Measurements from ENCODE around the gene RPP25L.

DNA sequence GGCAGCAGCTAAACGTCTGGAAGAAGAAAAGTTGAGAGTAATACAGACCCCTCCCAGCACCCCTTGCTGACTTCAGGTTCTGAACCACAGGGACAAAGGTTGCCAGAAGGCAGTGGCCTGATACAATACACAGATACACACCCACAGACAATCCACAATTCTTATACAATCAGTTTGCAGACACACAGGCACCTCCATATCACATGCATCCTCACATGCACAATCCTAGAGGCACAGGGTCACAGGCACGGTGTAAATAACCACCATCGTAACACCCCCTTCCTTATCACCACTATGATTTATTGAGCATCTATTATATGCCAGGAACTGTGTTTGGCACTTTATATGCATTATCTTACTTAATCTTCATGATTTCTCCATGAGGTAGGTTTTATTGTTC, 30.6 kb downstream of the RPP25L start:
- TF ChIP-seq, protein P1, sequence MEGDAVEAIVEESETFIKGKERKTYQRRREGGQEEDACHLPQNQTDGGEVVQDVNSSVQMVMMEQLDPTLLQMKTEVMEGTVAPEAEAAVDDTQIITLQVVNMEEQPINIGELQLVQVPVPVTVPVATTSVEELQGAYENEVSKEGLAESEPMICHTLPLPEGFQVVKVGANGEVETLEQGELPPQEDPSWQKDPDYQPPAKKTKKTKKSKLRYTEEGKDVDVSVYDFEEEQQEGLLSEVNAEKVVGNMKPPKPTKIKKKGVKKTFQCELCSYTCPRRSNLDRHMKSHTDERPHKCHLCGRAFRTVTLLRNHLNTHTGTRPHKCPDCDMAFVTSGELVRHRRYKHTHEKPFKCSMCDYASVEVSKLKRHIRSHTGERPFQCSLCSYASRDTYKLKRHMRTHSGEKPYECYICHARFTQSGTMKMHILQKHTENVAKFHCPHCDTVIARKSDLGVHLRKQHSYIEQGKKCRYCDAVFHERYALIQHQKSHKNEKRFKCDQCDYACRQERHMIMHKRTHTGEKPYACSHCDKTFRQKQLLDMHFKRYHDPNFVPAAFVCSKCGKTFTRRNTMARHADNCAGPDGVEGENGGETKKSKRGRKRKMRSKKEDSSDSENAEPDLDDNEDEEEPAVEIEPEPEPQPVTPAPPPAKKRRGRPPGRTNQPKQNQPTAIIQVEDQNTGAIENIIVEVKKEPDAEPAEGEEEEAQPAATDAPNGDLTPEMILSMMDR (IDR thresholded peaks at IDR 0.05): no peak
- no peak for TF ChIP-seq EZH2 (IDR thresholded peaks at IDR 0.05)
- no peak for TF ChIP-seq EZH2phosphoT487 (IDR thresholded peaks at IDR 0.05)
